HCEC 1CT (cell line): ENCODE data around the gene SSNA1.

ENCODE experiments used
- DNase-seq: peaks from one replicate; pipeline ENCODE4 v3.0.0-alpha.2; 2017

SSNA1 gene

GRCh38 chr9:137223078-137223970 lies 34.8 kb downstream of the SSNA1 start:
- DNase-seq, result peak; percentile 98

GRCh38 chr9:137224830-137225694 lies 36.6 kb downstream of the SSNA1 start, which contains the start of gene CYSRT1:
CYSRT1 (plus strand) TSS chr9:137225174; CDS start chr9:137225622, 448 bp downstream.
- DNase-seq, result no peak

- DNase-seq, result no peak
Measured at GRCh38 chr9:137225699-137226331, 37.3 kb downstream of the SSNA1 start.

GRCh38 chr9:137226338-137227053 lies 38.0 kb downstream of the SSNA1 start:
- DNase-seq, result no peak

- DNase-seq, result peak; percentile 55
Measured at GRCh38 chr9:137227054-137227852, 38.8 kb downstream of the SSNA1 start, which contains the start of gene RNF224. RNF224 (plus strand) TSS chr9:137227502; CDS start chr9:137228336, 834 bp downstream.

- DNase-seq, result no peak
Measured at GRCh38 chr9:137227853-137228505, 39.5 kb downstream of the SSNA1 start.

GRCh38 chr9:137228506-137228967 lies 40.1 kb downstream of the SSNA1 start:
- DNase-seq, result no peak

- DNase-seq, result no peak
Measured at GRCh38 chr9:137228968-137229896, 40.8 kb downstream of the SSNA1 start.

- no peak for DNase-seq
Measured at GRCh38 chr9:137229903-137230704, 41.6 kb downstream of the SSNA1 start.

- no peak for DNase-seq
Measured at GRCh38 chr9:137230705-137231371, 42.4 kb downstream of the SSNA1 start, which contains the start of gene SLC34A3. SLC34A3 (plus strand) TSS chr9:137230901; CDS start chr9:137231703, 802 bp downstream.

- no peak for DNase-seq
Measured at GRCh38 chr9:137231372-137232039, 43.0 kb downstream of the SSNA1 start.

GRCh38 chr9:137232101-137232500 lies 43.6 kb downstream of the SSNA1 start:
- no peak for DNase-seq

GRCh38 chr9:137232510-137232909 lies 44.0 kb downstream of the SSNA1 start:
- no peak for DNase-seq

GRCh38 chr9:137233143-137233980 lies 44.9 kb downstream of the SSNA1 start:
- no peak for DNase-seq

- DNase-seq, result no peak
Measured at GRCh38 chr9:137234055-137234697, 45.7 kb downstream of the SSNA1 start.
